ENCODE results near the gene USP32. TPM values are rescaled to one million over a fixed set of nuclear protein-coding genes. Genes with fewer than 3 reads are reported as not detected.
"Not testable (repeated sequence)": the region's sequence is repeated elsewhere in the genome, so short reads cannot be mapped to it uniquely, and the experiment has no call there.

The USP32 gene
- total and polyA plus RNA-seq, 2 donors (not counting 1 experiment from before 2014, with no cell fraction given) = 7.7 to 48.8 TPM

GRCh38 chr17:60335289-60335688 is 56.6 kb downstream of the USP32 start:
- Histone ChIP-seq H4K20me1 (ENCODE audit: control insufficient read depth, insufficient read depth, low read length, poor library complexity, severe bottlenecking) (peaks cover 9% of the 10 kb centered on the region), H3K36me3 (replicated peaks in 1 of 2; ENCODE audit: control extremely low read depth in 1 of 2, control insufficient read depth in 1 of 2, extremely low read depth in 1 of 2, insufficient read depth in 2 of 2, low read length in 1 of 2) (peaks cover 2 to 6% of the 10 kb centered on the region in 2 experiments), H3K4me2 (replicated peaks; ENCODE audit: low read depth, low read length, poor library complexity, severe bottlenecking) (no peak overlapping the region), H3K9ac (ENCODE audit: low read length) (no peak overlapping the region), H3K4me1 (ENCODE audit: control insufficient read depth in 2 of 2, insufficient read depth in 2 of 2, low read length in 2 of 2) (no peaks in the 10 kb centered on the region), H3K27me3 (replicated peaks in 1 of 4; ENCODE audit: control extremely low read depth in 1 of 4, control insufficient read depth in 3 of 4, insufficient read depth in 4 of 4, low read length in 3 of 4) (no peaks in the 10 kb centered on the region), H3K9me3 (ENCODE audit: control extremely low read depth in 1 of 3, control insufficient read depth in 2 of 3, insufficient read depth in 1 of 3, low read length in 2 of 3) (no peaks in the 10 kb centered on the region), H3K27ac (ENCODE audit: low read length in 2 of 2) (no peak overlapping the region), H3K79me2 (ENCODE audit: control insufficient read depth, insufficient read depth, low read length) (peaks cover 21% of the 10 kb centered on the region), H3K4me3 (ENCODE audit: control extremely low read depth in 1 of 5, extremely low read depth in 1 of 5, insufficient read depth in 1 of 5, low read depth in 2 of 5, low read length in 4 of 5) (no peak overlapping the region), H2AFZ (ENCODE audit: insufficient read depth, low read depth, low read length, poor library complexity, severe bottlenecking) (no peak overlapping the region)
- DNase-seq (no peak), ATAC-seq (ENCODE audit: low read depth) (no peak)
- Mint-ChIP-seq H3K4me1 (peaks cover 1% of the 10 kb centered on the region), H3K9me3 (ENCODE audit: insufficient read depth) (no peaks in the 10 kb centered on the region), H3K27ac (no peak overlapping the region), H3K27me3 (no peaks in the 10 kb centered on the region), H3K4me3 (no peak overlapping the region)
- TF ChIP-seq EZH2 (IDR thresholded peaks at IDR 0.05; ENCODE audit: borderline replicate concordance, insufficient read depth, low read depth, low read length, poor library complexity, severe bottlenecking) = no peak
- TF ChIP-seq CTCF (IDR thresholded peaks at IDR 0.05) = no peak
- CTCF ChIA-PET = no interaction called here
- intact Hi-C loops (cut with micrococcal nuclease) = no loop called here
- WGBS (ENCODE audit: insufficient coverage) = 100% methylated on average over 2 of the region's 2 CpGs
- POLR2A ChIA-PET = no interaction called here

- Mint-ChIP-seq H3K9me3 (ENCODE audit: insufficient read depth) (no peaks in the 10 kb centered on the region), H3K4me1 (peaks cover 1% of the 10 kb centered on the region), H3K27ac (no peak overlapping the region), H3K27me3 (no peaks in the 10 kb centered on the region), H3K4me3 (no peak overlapping the region)
- Histone ChIP-seq H3K9ac (ENCODE audit: low read length) (no peak overlapping the region), H3K4me1 (ENCODE audit: control insufficient read depth in 2 of 2, insufficient read depth in 2 of 2, low read length in 2 of 2) (no peaks in the 10 kb centered on the region), H3K27ac (ENCODE audit: low read length in 2 of 2) (no peak overlapping the region), H3K79me2 (ENCODE audit: control insufficient read depth, insufficient read depth, low read length) (peaks cover 30% of the 10 kb centered on the region), H3K4me2 (replicated peaks; ENCODE audit: low read depth, low read length, poor library complexity, severe bottlenecking) (no peak overlapping the region), H3K27me3 (replicated peaks in 1 of 4; ENCODE audit: control extremely low read depth in 1 of 4, control insufficient read depth in 3 of 4, insufficient read depth in 4 of 4, low read length in 3 of 4) (no peaks in the 10 kb centered on the region), H3K36me3 (replicated peaks in 1 of 2; ENCODE audit: control extremely low read depth in 1 of 2, control insufficient read depth in 1 of 2, extremely low read depth in 1 of 2, insufficient read depth in 2 of 2, low read length in 1 of 2) (peaks cover 3 to 5% of the 10 kb centered on the region in 2 experiments), H3K4me3 (ENCODE audit: control extremely low read depth in 1 of 5, extremely low read depth in 1 of 5, insufficient read depth in 1 of 5, low read depth in 2 of 5, low read length in 4 of 5) (no peak overlapping the region), H3K9me3 (ENCODE audit: control extremely low read depth in 1 of 3, control insufficient read depth in 2 of 3, insufficient read depth in 1 of 3, low read length in 2 of 3) (peaks cover 0 to 4% (median 0%) of the 10 kb centered on the region in 3 donors), H4K20me1 (ENCODE audit: control insufficient read depth, insufficient read depth, low read length, poor library complexity, severe bottlenecking) (peaks cover 9% of the 10 kb centered on the region), H2AFZ (ENCODE audit: insufficient read depth, low read depth, low read length, poor library complexity, severe bottlenecking) (no peak overlapping the region)
- CTCF ChIA-PET = no interaction called here
- no peak for TF ChIP-seq CTCF (IDR thresholded peaks at IDR 0.05)
- TF ChIP-seq EZH2 (IDR thresholded peaks at IDR 0.05; ENCODE audit: borderline replicate concordance, insufficient read depth, low read depth, low read length, poor library complexity, severe bottlenecking) = no peak
- ATAC-seq (ENCODE audit: low read depth) (no peak), DNase-seq (no peak)
- POLR2A ChIA-PET = no interaction called here
- intact Hi-C loops (cut with micrococcal nuclease) = no loop called here
- WGBS (ENCODE audit: insufficient coverage) = no CpG with 5 or more reads among the region's 2 CpGs
Measured at GRCh38 chr17:60333628-60334031, 58.3 kb downstream of the USP32 start.

- H4K20me1 ChIP-seq (ENCODE audit: control insufficient read depth, insufficient read depth, low read length, poor library complexity, severe bottlenecking); H2AFZ ChIP-seq (ENCODE audit: insufficient read depth, low read depth, low read length, poor library complexity, severe bottlenecking); DNase-seq; ATAC-seq (ENCODE audit: low read depth); H3K27ac ChIP-seq (ENCODE audit: low read length in 2 of 2); H3K9me3 ChIP-seq (ENCODE audit: control extremely low read depth in 1 of 3, control insufficient read depth in 2 of 3, insufficient read depth in 1 of 3, low read length in 2 of 3); POLR2A ChIA-PET; H3K4me3 Mint-ChIP-seq; CTCF ChIA-PET; H3K27me3 ChIP-seq (replicated peaks in 1 of 4; ENCODE audit: control extremely low read depth in 1 of 4, control insufficient read depth in 3 of 4, insufficient read depth in 4 of 4, low read length in 3 of 4); H3K4me1 Mint-ChIP-seq; H3K36me3 ChIP-seq (replicated peaks in 1 of 2; ENCODE audit: control extremely low read depth in 1 of 2, control insufficient read depth in 1 of 2, extremely low read depth in 1 of 2, insufficient read depth in 2 of 2, low read length in 1 of 2); H3K4me1 ChIP-seq (ENCODE audit: control insufficient read depth in 2 of 2, insufficient read depth in 2 of 2, low read length in 2 of 2); H3K4me3 ChIP-seq (ENCODE audit: control extremely low read depth in 1 of 5, extremely low read depth in 1 of 5, insufficient read depth in 1 of 5, low read depth in 2 of 5, low read length in 4 of 5); H3K9ac ChIP-seq (ENCODE audit: low read length); H3K9me3 Mint-ChIP-seq (ENCODE audit: insufficient read depth); H3K27me3 Mint-ChIP-seq; H3K27ac Mint-ChIP-seq; intact Hi-C loops (cut with micrococcal nuclease); H3K4me2 ChIP-seq (replicated peaks; ENCODE audit: low read depth, low read length, poor library complexity, severe bottlenecking): not testable (repeated sequence)
- H3K79me2 ChIP-seq (ENCODE audit: control insufficient read depth, insufficient read depth, low read length) = peaks cover 32% of the 10 kb centered on the region
- no CpG with 5 or more reads among the region's 2 CpGs for WGBS (ENCODE audit: insufficient coverage)
Measured at GRCh38 chr17:60333072-60333471, 58.9 kb downstream of the USP32 start.

All from B cell (primary cell).